GM12873 (cell line): Measurements from ENCODE around the gene EIF4G1.

ENCODE experiments used
- TF ChIP-seq, protein P1 (sequence below): IDR thresholded peaks from 2 replicates; pipeline ENCODE4 v1.5.1; 2012; ENCODE audit warnings: low read depth, mild to moderate bottlenecking, moderate library complexity, low read length, control low read depth; ENCODE audit not compliant: insufficient read depth; ENCODE audit errors: missing control alignments

EIF4G1 gene

DNA sequence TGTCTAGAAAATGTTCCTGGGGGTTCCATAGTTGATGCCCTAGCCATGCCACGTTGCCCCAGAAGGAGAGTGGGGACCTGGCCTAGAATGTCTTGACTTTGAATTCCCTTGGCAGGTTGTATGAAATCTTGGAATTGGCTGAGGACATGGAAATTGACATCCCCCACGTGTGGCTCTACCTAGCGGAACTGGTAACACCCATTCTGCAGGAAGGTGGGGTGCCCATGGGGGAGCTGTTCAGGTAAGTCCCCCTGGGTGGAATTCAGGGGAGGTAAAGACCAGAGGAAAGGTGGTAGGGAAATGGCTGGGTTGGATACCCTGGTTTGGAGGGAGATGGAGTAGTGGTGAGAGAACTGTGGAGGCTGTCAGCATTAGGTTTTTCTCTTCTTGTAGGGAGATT, 14.1 kb downstream of the EIF4G1 start:
- TF ChIP-seq, protein P1, sequence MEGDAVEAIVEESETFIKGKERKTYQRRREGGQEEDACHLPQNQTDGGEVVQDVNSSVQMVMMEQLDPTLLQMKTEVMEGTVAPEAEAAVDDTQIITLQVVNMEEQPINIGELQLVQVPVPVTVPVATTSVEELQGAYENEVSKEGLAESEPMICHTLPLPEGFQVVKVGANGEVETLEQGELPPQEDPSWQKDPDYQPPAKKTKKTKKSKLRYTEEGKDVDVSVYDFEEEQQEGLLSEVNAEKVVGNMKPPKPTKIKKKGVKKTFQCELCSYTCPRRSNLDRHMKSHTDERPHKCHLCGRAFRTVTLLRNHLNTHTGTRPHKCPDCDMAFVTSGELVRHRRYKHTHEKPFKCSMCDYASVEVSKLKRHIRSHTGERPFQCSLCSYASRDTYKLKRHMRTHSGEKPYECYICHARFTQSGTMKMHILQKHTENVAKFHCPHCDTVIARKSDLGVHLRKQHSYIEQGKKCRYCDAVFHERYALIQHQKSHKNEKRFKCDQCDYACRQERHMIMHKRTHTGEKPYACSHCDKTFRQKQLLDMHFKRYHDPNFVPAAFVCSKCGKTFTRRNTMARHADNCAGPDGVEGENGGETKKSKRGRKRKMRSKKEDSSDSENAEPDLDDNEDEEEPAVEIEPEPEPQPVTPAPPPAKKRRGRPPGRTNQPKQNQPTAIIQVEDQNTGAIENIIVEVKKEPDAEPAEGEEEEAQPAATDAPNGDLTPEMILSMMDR: no peak

DNA sequence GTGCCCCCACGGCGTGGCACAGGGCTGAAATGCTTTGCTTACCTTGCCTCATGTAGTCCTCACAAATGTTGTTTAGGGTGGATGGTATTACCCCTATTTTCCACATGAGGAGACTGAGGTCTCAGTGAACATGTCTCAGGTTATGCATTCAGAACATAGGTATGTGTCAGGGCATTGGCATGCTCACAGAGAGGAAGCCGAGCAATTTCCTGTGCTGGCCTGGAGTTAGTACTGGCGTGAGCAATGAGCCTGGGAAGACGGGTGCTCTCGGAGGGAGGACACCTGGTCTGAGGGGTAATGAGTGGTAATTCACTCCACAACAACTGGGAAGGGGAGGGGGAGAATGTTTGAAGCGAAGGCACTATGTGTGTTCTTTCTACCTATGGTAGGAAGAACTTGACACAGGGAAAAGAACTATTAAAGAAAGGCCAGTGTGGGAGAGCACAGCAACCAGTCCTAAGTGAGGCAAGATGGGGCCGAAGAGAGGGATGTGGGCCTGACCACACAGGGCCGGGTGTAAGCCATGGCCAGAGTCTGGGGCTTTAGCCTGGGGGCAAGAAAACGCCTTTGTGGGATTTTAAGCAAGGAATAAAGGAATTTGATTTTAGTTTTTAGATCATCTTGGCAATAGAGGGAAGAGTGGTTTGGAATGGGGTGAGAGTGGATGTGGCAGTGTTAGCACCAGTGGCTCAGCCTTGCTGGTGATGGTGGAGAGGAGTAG, 18.1 kb downstream of the EIF4G1 start:
- TF ChIP-seq, protein P1: no peak

DNA sequence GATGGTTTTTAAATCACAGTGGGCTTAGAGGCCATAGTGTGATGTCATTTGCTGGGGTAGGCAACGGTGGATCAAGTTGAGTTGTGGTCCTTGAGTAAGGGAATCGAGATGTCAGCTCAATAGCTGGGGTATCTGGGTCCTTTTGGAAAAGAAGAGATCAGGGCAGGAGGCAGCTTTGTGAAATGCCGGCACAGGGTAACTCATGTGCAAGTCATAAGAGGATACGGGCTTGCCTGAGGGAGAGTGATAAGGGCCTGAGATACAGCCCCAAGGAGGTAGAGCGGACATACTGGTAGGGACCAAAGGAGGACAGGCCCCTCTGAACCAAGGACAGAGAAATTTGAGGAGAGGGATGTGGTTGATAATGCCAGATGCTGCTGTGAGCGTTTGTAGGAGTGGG, 18.8 kb downstream of the EIF4G1 start:
- TF ChIP-seq, protein P1: no peak

DNA sequence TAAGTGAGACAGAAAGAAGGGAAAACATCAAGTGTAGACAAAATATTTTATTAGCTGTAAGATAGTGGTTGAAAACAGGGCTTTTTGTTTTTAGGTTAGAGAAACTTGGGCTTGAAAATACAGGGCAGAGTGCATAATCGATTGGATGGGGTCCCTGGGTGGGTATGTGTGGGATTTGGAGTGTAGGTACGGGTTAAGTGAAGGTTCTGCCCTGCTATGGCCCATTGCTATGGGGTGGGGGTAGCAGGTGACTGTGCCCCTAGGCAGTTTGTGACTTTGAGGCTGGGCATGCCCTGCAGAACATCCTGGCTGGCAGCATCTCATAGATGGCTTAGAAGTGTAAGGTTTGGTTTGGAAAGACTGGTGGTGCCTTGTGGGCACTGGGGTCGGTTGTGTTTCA, 19.3 kb downstream of the EIF4G1 start:
- TF ChIP-seq, protein P1: no peak

DNA sequence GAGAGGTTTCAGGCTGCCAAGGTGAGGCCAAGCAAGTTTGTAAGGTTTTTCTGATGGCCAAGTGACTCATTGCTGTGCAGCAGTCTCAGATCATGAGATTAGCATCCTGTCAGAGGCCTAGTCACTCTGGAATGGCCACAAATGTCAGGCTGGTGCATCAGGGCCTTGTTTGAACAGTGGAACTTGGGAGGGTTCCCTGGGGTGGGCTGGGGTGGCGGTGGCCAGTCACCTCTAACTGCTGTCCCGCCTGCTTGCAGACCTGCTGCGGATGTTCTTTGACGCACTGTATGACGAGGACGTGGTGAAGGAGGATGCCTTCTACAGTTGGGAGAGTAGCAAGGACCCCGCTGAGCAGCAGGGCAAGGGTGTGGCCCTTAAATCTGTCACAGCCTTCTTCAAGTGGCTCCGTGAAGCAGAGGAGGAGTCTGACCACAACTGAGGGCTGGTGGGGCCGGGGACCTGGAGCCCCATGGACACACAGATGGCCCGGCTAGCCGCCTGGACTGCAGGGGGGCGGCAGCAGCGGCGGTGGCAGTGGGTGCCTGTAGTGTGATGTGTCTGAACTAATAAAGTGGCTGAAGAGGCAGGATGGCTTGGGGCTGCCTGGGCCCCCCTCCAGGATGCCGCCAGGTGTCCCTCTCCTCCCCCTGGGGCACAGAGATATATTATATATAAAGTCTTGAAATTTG, 20.2 kb downstream of the EIF4G1 start:
- TF ChIP-seq, protein P1: no peak

DNA sequence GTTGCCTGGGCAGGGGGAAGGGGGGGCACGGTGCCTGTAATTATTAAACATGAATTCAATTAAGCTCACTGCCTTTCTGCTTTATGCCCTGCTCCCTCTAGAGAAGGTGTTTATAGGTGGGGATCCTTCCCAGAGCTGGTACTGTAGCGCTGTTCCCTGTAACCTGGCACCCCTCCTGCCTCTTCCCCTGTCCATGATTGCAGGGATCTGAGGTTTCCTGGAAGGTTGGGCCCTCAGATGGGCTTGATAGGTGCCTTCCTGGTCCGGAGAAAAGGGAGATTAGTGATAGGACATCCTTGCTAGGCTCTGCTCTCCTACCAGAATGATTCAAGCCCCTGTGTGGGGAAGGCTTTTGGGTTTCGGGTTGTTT, 20.9 kb downstream of the EIF4G1 start:
- TF ChIP-seq, protein P1: no peak

DNA sequence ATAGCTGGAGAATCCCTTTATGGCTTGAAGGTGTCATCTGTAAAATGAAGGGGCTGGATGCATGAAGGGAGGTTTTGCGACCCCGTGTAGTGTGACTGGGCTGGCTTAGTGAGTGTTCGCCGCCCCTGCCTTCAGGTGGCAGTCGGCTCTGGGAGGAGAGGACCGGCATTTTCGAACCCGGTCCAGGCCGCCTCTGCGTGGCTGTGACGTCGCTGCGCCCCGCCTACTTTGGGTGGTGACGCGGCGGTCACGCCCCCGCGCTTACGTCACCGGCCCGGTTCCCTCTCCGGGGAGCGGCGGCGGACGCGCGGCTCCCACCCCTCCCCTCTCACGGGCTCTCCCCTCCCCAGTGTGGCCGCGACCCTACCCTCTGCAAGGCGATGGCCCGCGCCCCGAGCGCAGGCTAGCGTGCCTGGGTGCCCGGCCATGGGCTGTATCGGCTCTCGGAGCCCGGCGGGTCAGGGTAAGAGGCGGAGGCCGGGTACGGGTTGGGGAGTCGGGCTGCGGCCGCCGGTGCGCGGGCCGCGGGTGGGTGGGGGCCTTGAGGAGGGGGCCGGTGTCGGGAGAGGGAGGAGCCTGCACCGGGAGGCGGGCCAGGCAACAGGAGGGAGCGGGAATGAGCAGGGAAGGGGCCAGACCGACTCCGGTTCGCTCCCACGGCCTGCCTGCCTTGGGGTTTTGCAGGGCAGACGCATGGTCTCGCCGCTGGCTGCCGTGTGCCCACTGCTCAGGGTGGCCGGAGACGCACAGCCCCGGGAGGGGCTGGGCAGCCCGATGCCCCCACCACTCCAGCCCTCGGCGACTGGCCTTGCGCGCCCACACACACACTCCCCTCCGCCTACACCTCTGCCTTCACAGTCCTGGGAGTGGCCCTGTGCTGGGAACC, 21.5 kb downstream of the EIF4G1 start:
- TF ChIP-seq, protein P1: no peak
